ENCODE results near the gene ZC2HC1B. TPM values are rescaled to one million over a fixed set of nuclear protein-coding genes. Genes with fewer than 3 reads are reported as not detected.

Gene ZC2HC1B
- total and polyA plus RNA-seq, 2 of the 8 experiments (the other 6 are each of a cell fraction or from before 2014, with no cell fraction given), result not detected

- TF ChIP-seq ATF2 (IDR thresholded peaks at IDR 0.05; ENCODE audit: low read length) (no peak), CTCF (IDR thresholded peaks at IDR 0.05; ENCODE audit: control extremely low read depth in 1 of 3, insufficient read depth in 1 of 3, low read depth in 1 of 3, low read length in 3 of 3) (no peak), RXRA (IDR thresholded peaks at IDR 0.05; ENCODE audit: insufficient read depth, low read depth, low read length) (no peak), YY1 (IDR thresholded peaks at IDR 0.05; ENCODE audit: low read depth, low read length) (no peak), HDAC2 (IDR thresholded peaks at IDR 0.05; ENCODE audit: borderline replicate concordance in 1 of 2, low read depth in 2 of 2, low read length in 2 of 2) (no peak), JUN (IDR thresholded peaks at IDR 0.05; ENCODE audit: low read depth, low read length) (no peak)
Observed at GRCh38 chr6:143970456-143971218, 106.4 kb downstream of the ZC2HC1B start (continued).
